Esophagus squamous epithelium (tissue), 4 donors: ENCODE measurements around the gene MAP6.

Experiments used
- POLR2A ChIP-seq, 4 donors: fragments of 450-650 bp; IDR thresholded peaks; one replicate each; pipeline ENCODE4 v1.6.1; 2017; ENCODE audit warnings: antibody characterized with exemption in 4 of 4, mild to moderate bottlenecking in 4 of 4, moderate library complexity in 3 of 4
- TF ChIP-seq, protein P1 (sequence below), 6 experiments: fragments of 450-650 bp in 4 of 6; fragments of 200-600 bp in 2 of 6; sonication (generic) in 2 of 6; IDR thresholded peaks; one replicate each; pipeline ENCODE4 v1.5.1; 2016 to 2019; ENCODE audit warnings: antibody characterized with exemption in 6 of 6, mild to moderate bottlenecking in 4 of 6, moderate library complexity in 4 of 6

DNA sequence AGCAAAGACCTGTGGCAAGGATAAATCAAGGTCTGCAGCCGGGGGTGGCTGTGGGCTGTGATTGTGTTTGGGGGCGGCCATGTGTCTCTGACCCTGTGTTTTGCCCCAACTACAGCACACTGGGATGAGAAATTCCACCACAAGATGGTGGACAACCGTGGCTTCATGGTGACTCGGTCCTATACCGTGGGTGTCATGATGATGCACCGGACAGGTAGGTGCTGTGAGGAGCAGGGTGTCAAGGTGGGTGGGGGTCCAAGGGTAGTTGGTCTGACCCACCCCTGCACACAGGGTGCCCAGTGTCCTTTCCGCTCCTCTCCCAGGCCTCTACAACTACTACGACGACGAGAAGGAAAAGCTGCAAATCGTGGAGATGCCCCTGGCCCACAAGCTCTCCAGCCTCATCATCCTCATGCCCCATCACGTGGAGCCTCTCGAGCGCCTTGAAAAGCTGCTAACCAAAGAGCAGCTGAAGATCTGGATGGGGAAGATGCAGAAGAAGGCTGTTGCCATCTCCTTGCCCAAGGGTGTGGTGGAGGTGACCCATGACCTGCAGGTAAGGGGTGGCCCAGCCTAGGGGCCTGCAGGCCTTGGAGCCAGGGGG is 100.1 kb downstream of the MAP6 start:
- TF ChIP-seq, protein P1, sequence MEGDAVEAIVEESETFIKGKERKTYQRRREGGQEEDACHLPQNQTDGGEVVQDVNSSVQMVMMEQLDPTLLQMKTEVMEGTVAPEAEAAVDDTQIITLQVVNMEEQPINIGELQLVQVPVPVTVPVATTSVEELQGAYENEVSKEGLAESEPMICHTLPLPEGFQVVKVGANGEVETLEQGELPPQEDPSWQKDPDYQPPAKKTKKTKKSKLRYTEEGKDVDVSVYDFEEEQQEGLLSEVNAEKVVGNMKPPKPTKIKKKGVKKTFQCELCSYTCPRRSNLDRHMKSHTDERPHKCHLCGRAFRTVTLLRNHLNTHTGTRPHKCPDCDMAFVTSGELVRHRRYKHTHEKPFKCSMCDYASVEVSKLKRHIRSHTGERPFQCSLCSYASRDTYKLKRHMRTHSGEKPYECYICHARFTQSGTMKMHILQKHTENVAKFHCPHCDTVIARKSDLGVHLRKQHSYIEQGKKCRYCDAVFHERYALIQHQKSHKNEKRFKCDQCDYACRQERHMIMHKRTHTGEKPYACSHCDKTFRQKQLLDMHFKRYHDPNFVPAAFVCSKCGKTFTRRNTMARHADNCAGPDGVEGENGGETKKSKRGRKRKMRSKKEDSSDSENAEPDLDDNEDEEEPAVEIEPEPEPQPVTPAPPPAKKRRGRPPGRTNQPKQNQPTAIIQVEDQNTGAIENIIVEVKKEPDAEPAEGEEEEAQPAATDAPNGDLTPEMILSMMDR (IDR thresholded peaks at IDR 0.05) = no peak
- TF ChIP-seq POLR2A (IDR thresholded peaks at IDR 0.05) = no peak
